GM23248 (cell line): ENCODE measurements around the gene FILIP1.

Source experiments
- EZH2 ChIP-seq: fragments of 200-600 bp; sonication (generic); IDR thresholded peaks from 2 replicates; pipeline ENCODE4 v1.6.1; 2018; ENCODE audit warnings: antibody characterized with exemption, mild to moderate bottlenecking; ENCODE audit not compliant: insufficient read depth, poor library complexity, severe bottlenecking
- EZH2phosphoT487 ChIP-seq: fragments of 200-600 bp; sonication (generic); IDR thresholded peaks from 2 replicates; pipeline ENCODE4 v1.6.1; 2018; ENCODE audit warnings: antibody characterized with exemption, moderate library complexity, mild to moderate bottlenecking, low read depth; ENCODE audit not compliant: insufficient read depth

- TF ChIP-seq EZH2phosphoT487 (no peak), EZH2 (no peak)
Observed at GRCh38 chr6:75267461-75267860, 226.1 kb downstream of the FILIP1 start.
